Natural killer cell (primary cell): ENCODE results near the gene BBX. TPM values are rescaled to one million over a fixed set of nuclear protein-coding genes. Genes with fewer than 3 reads are reported as not detected.

ENCODE experiments used
- ATAC-seq, 3 donors: fragments of 150-1000 bp in 2 of 3; fragments of 200-7000 bp in 1 of 3; cut with Tn5 transposase; 1 replicate in 1 of 3; 2 replicates in 2 of 3; pipeline ENCODE4 v1.10.0; 2021; ENCODE audit warnings: mild to moderate bottlenecking in 2 of 3, moderate library complexity in 2 of 3
- DNase-seq, 2 donors: peaks; one replicate each; pipeline versions ENCODE4 v3.0.0 to v3.0.0-alpha.2; 2013 to 2021; ENCODE audit warnings: mixed read lengths in 1 of 2
- H3K27ac ChIP-seq: one replicate; pipeline ENCODE4 v1.5.1; 2013; ENCODE audit warnings: mild to moderate bottlenecking, low read length
- H3K27me3 ChIP-seq: one replicate; pipeline ENCODE4 v1.6.1; 2013; ENCODE audit warnings: low read length; ENCODE audit not compliant: control insufficient read depth, insufficient read depth
- H3K36me3 ChIP-seq: one replicate; pipeline ENCODE4 v1.6.1; 2013; ENCODE audit warnings: low read length; ENCODE audit not compliant: control insufficient read depth, insufficient read depth
- H3K4me1 ChIP-seq: one replicate; pipeline ENCODE4 v1.6.1; 2013; ENCODE audit warnings: low read length; ENCODE audit not compliant: control insufficient read depth, insufficient read depth
- H3K4me3 ChIP-seq: one replicate; pipeline ENCODE4 v1.5.1; 2013; ENCODE audit warnings: low read length
- H3K9me3 ChIP-seq: one replicate; pipeline ENCODE4 v1.6.1; 2013; ENCODE audit warnings: low read length; ENCODE audit not compliant: control insufficient read depth, insufficient read depth
- H3K27ac Mint-ChIP-seq, 2 donors: one replicate each; pipeline ENCODE4 v1.8.0; 2022; ENCODE audit warnings: mild to moderate bottlenecking in 2 of 2, mixed read lengths in 2 of 2, moderate library complexity in 1 of 2
- H3K27me3 Mint-ChIP-seq, 2 donors: one replicate each; pipeline ENCODE4 v1.8.0; 2022; ENCODE audit warnings: low read depth in 2 of 2, mixed read lengths in 2 of 2
- H3K36me3 Mint-ChIP-seq: one replicate; pipeline ENCODE4 v1.8.0; 2022; ENCODE audit warnings: mixed read lengths
- H3K4me1 Mint-ChIP-seq, 2 donors: one replicate each; pipeline ENCODE4 v1.8.0; 2022; ENCODE audit warnings: mixed read lengths in 2 of 2
- H3K4me3 Mint-ChIP-seq: one replicate; pipeline ENCODE4 v1.8.0; 2022; ENCODE audit warnings: mild to moderate bottlenecking, moderate library complexity, mixed read lengths
- H3K9me3 Mint-ChIP-seq, 2 donors: one replicate each; pipeline ENCODE4 v1.8.0; 2022; ENCODE audit warnings: mixed read lengths in 2 of 2
- CTCF ChIP-seq: fragments of 200-600 bp; IDR thresholded peaks from one replicate; pipeline ENCODE4 v1.8.0; 2022; ENCODE audit warnings: antibody characterized with exemption
- WGBS: methylation state at CpG from one replicate; pipeline ENCODE4 v1.1.7; 2013; ENCODE audit warnings: missing lambda C conversion rate; ENCODE audit not compliant: insufficient coverage; 5-methylcytosine and 5-hydroxymethylcytosine counted together
- intact Hi-C: fragments of 100-400 bp; cut with micrococcal nuclease; formaldehyde crosslinking; loops from one replicate; pipeline ENCODE4 v1.14.2; 2022
- total RNA-seq, 4 donors: library from RNA; stranded (reverse); fragments of 120-200 nt in 1 of 4; gene quantifications; one replicate each; pipeline versions ENCODE4 v1.2.3 to v1.2.4, GENCODE V29; 2013 to 2022

BBX gene
- total RNA-seq, 3 donors from 2014 or later (not counting 1 experiment from before 2014, with no cell fraction given) = 80.0 to 87.1 (median 83.4) TPM

- Histone ChIP-seq H3K36me3 (no peaks in the 10 kb centered on the region), H3K9me3 (no peaks in the 10 kb centered on the region), H3K4me1 (no peaks in the 10 kb centered on the region), H3K27me3 (no peaks in the 10 kb centered on the region), H3K4me3 (no peak overlapping the region), H3K27ac (no peak overlapping the region)
- Mint-ChIP-seq H3K4me3 (no peak overlapping the region), H3K27me3 (no peaks in the 10 kb centered on the region), H3K36me3 (no peaks in the 10 kb centered on the region), H3K9me3 (no peaks in the 10 kb centered on the region), H3K27ac (no peak overlapping the region), H3K4me1 (peaks cover 5 to 35% of the 10 kb centered on the region in 2 donors)
- DNase-seq (no peak), ATAC-seq (no peak)
- intact Hi-C loops = loop anchor here (10.0 kb wide), 2 partner anchors 735 to 805 kb away; no protein-coding TSS in a partner anchor
- 83% methylated on average over 1 of the region's 1 CpG for WGBS
- TF ChIP-seq CTCF = no peak
Measured at GRCh38 chr3:107669669-107670068, 146.9 kb downstream of the BBX start.

GRCh38 chr3:107670986-107671385 lies 148.2 kb downstream of the BBX start:
- peaks cover 16 to 35% of the 10 kb centered on the region in 2 donors for H3K4me1 Mint-ChIP-seq
- intact Hi-C loops = loop anchor here (10.0 kb wide), 2 partner anchors 734 to 804 kb away; no protein-coding TSS in a partner anchor
- no peak for TF ChIP-seq CTCF

GRCh38 chr3:107674371-107674770 lies 151.6 kb downstream of the BBX start:
- no peak overlapping the region for H3K27ac ChIP-seq
- peak overlapping the region in 1 of 2 donors; percentile 81 for H3K27ac Mint-ChIP-seq
- H3K4me1 ChIP-seq = no peaks in the 10 kb centered on the region
- no peaks in the 10 kb centered on the region for H3K36me3 Mint-ChIP-seq
- H3K27me3 ChIP-seq = no peaks in the 10 kb centered on the region
- no peaks in the 10 kb centered on the region for H3K9me3 Mint-ChIP-seq
- ATAC-seq = no peak
- no peak for TF ChIP-seq CTCF
- H3K4me1 Mint-ChIP-seq = peaks cover 22 to 29% of the 10 kb centered on the region in 2 donors
- 95% methylated on average over 7 of the region's 7 CpGs for WGBS
- H3K36me3 ChIP-seq = peaks cover 3% of the 10 kb centered on the region
- H3K4me3 ChIP-seq = no peak overlapping the region
- H3K4me3 Mint-ChIP-seq = no peak overlapping the region
- intact Hi-C loops = loop anchor here (10.0 kb wide), 2 partner anchors 730 to 800 kb away; no protein-coding TSS in a partner anchor
- no peaks in the 10 kb centered on the region for H3K9me3 ChIP-seq
- DNase-seq = no peak
- no peaks in the 10 kb centered on the region for H3K27me3 Mint-ChIP-seq

More at GRCh38 chr3:107670986-107671385, 148.2 kb downstream of the BBX start:
- no peak overlapping the region for H3K27ac Mint-ChIP-seq
- H3K36me3 Mint-ChIP-seq = no peaks in the 10 kb centered on the region
- no peaks in the 10 kb centered on the region for H3K36me3 ChIP-seq
- H3K4me3 ChIP-seq = no peak overlapping the region
- ATAC-seq (no peak), DNase-seq (no peak)
- 94% methylated on average over 2 of the region's 3 CpGs for WGBS
- no peak overlapping the region for H3K27ac ChIP-seq
- H3K4me3 Mint-ChIP-seq = no peak overlapping the region
- H3K27me3 ChIP-seq = no peaks in the 10 kb centered on the region
- no peaks in the 10 kb centered on the region for H3K9me3 Mint-ChIP-seq
- H3K4me1 ChIP-seq = no peaks in the 10 kb centered on the region
- H3K9me3 ChIP-seq = no peaks in the 10 kb centered on the region
- no peaks in the 10 kb centered on the region for H3K27me3 Mint-ChIP-seq
